Neural progenitor cell (in vitro differentiated cells): ENCODE measurements around the gene GFOD2. TPM values are rescaled to one million over a fixed set of nuclear protein-coding genes. Genes with fewer than 3 reads are reported as not detected.

Experiments
- DNase-seq: peaks from one replicate; pipeline ENCODE4 v3.0.0-alpha.2; 2016; ENCODE audit warnings: low spot score
- H2AFZ ChIP-seq: fragments of 200-600 bp; sonication (generic); replicated peaks from 2 replicates; pipeline ENCODE4 v1.6.1; 2016; ENCODE audit warnings: antibody characterized with exemption
- H3F3A ChIP-seq: fragments of 200-600 bp; sonication (generic); 2 replicates; pipeline ENCODE4 v1.6.1; 2016; ENCODE audit warnings: antibody characterized with exemption, low read depth
- H3K27ac ChIP-seq: fragments of 200-600 bp; sonication (generic); 2 replicates; pipeline ENCODE4 v1.5.1; 2016; ENCODE audit warnings: mild to moderate bottlenecking
- H3K27me3 ChIP-seq: fragments of 200-600 bp; sonication (generic); 2 replicates; pipeline ENCODE4 v1.6.1; 2016; ENCODE audit warnings: mild to moderate bottlenecking, moderate library complexity
- H3K36me3 ChIP-seq: fragments of 200-600 bp; sonication (generic); 2 replicates; pipeline ENCODE4 v1.5.1; 2016
- H3K4me1 ChIP-seq: fragments of 200-600 bp; sonication (generic); 2 replicates; pipeline ENCODE4 v1.6.1; 2016; ENCODE audit warnings: mixed run types
- H3K4me2 ChIP-seq: fragments of 200-600 bp; sonication (generic); 2 replicates; pipeline ENCODE4 v1.6.1; 2016
- H3K4me3 ChIP-seq: fragments of 200-600 bp; sonication (generic); 2 replicates; pipeline ENCODE4 v1.5.1; 2016
- H3K79me2 ChIP-seq: fragments of 200-600 bp; sonication (generic); 2 replicates; pipeline ENCODE4 v1.6.1; 2016; ENCODE audit warnings: low read depth
- H3K9ac ChIP-seq: fragments of 200-600 bp; sonication (generic); 2 replicates; pipeline ENCODE4 v1.6.1; 2016
- H3K9me3 ChIP-seq: fragments of 200-600 bp; sonication (generic); 2 replicates; pipeline ENCODE4 v1.5.1; 2016; ENCODE audit warnings: low read depth
- H4K20me1 ChIP-seq: fragments of 200-600 bp; sonication (generic); 2 replicates; pipeline ENCODE4 v1.6.1; 2016; ENCODE audit warnings: low read depth
- H3K27ac Mint-ChIP-seq: 3 replicates; pipeline ENCODE4 v1.8.0; 2021; ENCODE audit warnings: mixed read lengths
- H3K27me3 Mint-ChIP-seq: 2 replicates; pipeline ENCODE4 v1.8.0; 2022; ENCODE audit warnings: low read depth, mild to moderate bottlenecking, inconsistent platforms, moderate library complexity, mixed read lengths; ENCODE audit not compliant: insufficient read depth
- H3K36me3 Mint-ChIP-seq: 3 replicates; pipeline ENCODE4 v1.8.0; 2021; ENCODE audit warnings: mixed read lengths
- H3K4me1 Mint-ChIP-seq: 3 replicates; pipeline ENCODE4 v1.8.0; 2021; ENCODE audit warnings: mixed read lengths
- H3K4me3 Mint-ChIP-seq: 3 replicates; pipeline ENCODE4 v1.8.0; 2021; ENCODE audit warnings: mild to moderate bottlenecking, moderate library complexity, mixed read lengths
- H3K9me3 Mint-ChIP-seq: 3 replicates; pipeline ENCODE4 v1.8.0; 2020; ENCODE audit warnings: mixed read lengths
- EZH2 ChIP-seq: fragments of 200-600 bp; sonication (generic); IDR thresholded peaks from 2 replicates; pipeline ENCODE4 v1.6.1; 2017; ENCODE audit warnings: antibody characterized with exemption, mild to moderate bottlenecking, moderate library complexity
- EZH2phosphoT487 ChIP-seq: fragments of 200-600 bp; sonication (generic); IDR thresholded peaks from 2 replicates; pipeline ENCODE4 v1.6.1; 2017; ENCODE audit warnings: antibody characterized with exemption
- total RNA-seq: library from RNA; depleted of rRNA; stranded (reverse); fragments of >200 nt; gene quantifications from 2 replicates; pipeline ENCODE4 v1.2.3, GENCODE V29; 2015; ENCODE audit warnings: low replicate concordance
- TF ChIP-seq, protein P1 (sequence below): fragments of 200-600 bp; sonication (generic); IDR thresholded peaks from 2 replicates; pipeline ENCODE4 v1.5.1; 2017; ENCODE audit warnings: antibody characterized with exemption, mild to moderate bottlenecking

Gene GFOD2
- total RNA-seq, 1 donor from 2014 or later: 13.2 TPM

DNA sequence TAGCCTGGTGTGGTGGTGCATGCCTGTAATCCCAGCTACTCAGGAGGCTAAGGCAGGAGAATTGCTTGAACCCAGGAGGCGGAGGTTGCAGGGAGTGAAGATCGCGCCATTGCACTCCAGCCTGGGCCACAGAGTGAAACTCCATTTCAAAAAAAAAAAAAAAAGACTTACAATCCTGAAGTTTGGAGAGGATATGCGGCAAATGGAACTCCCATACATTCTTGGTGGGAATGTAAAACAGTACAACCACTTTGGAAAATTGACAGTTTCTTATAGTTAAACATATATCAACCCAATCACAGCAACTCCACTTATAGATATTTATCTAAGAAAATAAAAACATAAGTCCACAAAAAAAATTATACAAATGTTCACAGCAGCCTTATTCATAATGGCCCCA lies 11.9 kb downstream of the GFOD2 start:
- Histone ChIP-seq H3K4me1 (no peaks in the 10 kb centered on the region), H3K9me3 (no peaks in the 10 kb centered on the region), H3K9ac (no peak overlapping the region), H3K4me3 (no peak overlapping the region), H4K20me1 (peaks cover 29% of the 10 kb centered on the region), H3K79me2 (peaks cover 71% of the 10 kb centered on the region), H3F3A (no peaks in the 10 kb centered on the region), H3K27ac (no peak overlapping the region), H3K27me3 (no peaks in the 10 kb centered on the region), H3K36me3 (no peaks in the 10 kb centered on the region), H3K4me2 (no peak overlapping the region), H2AFZ (no peak overlapping the region)
- H3K4me1 Mint-ChIP-seq: no peaks in the 10 kb centered on the region
- H3K27ac Mint-ChIP-seq: no peak overlapping the region
- no peaks in the 10 kb centered on the region for H3K9me3 Mint-ChIP-seq
- no peak overlapping the region for H3K4me3 Mint-ChIP-seq
- H3K36me3 Mint-ChIP-seq: peaks cover 16% of the 10 kb centered on the region
- no peak for DNase-seq
- no peak for TF ChIP-seq EZH2
- TF ChIP-seq, protein P1, sequence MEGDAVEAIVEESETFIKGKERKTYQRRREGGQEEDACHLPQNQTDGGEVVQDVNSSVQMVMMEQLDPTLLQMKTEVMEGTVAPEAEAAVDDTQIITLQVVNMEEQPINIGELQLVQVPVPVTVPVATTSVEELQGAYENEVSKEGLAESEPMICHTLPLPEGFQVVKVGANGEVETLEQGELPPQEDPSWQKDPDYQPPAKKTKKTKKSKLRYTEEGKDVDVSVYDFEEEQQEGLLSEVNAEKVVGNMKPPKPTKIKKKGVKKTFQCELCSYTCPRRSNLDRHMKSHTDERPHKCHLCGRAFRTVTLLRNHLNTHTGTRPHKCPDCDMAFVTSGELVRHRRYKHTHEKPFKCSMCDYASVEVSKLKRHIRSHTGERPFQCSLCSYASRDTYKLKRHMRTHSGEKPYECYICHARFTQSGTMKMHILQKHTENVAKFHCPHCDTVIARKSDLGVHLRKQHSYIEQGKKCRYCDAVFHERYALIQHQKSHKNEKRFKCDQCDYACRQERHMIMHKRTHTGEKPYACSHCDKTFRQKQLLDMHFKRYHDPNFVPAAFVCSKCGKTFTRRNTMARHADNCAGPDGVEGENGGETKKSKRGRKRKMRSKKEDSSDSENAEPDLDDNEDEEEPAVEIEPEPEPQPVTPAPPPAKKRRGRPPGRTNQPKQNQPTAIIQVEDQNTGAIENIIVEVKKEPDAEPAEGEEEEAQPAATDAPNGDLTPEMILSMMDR: no peak
- no peak for TF ChIP-seq EZH2phosphoT487
- H3K27me3 Mint-ChIP-seq: no peaks in the 10 kb centered on the region

DNA sequence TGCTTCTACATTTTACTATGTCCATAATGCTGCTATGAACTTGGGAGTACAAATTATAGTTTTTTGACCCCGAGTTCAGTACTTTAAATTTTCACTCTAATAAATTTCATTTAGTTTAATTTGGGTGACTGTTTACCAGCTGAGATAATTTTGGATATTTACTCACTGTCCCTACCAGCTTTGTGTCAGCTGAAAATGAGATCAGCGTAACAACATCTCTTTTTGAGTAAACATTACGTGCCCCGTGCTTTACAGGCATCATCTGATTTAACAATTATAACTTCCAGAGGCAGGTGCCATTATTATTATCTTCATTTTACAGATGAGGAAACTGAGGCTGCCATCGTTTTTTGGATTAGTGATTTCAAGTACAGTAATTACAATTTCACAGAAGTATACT lies 15.0 kb downstream of the GFOD2 start:
- Histone ChIP-seq H3K27me3 (no peaks in the 10 kb centered on the region), H3K4me1 (no peaks in the 10 kb centered on the region), H2AFZ (no peak overlapping the region), H3K27ac (no peak overlapping the region), H3K9ac (no peak overlapping the region), H3K4me3 (no peak overlapping the region), H3K79me2 (peaks cover 86% of the 10 kb centered on the region), H4K20me1 (peaks cover 30% of the 10 kb centered on the region), H3K9me3 (no peaks in the 10 kb centered on the region), H3F3A (no peaks in the 10 kb centered on the region), H3K4me2 (no peak overlapping the region), H3K36me3 (no peaks in the 10 kb centered on the region)
- no peak overlapping the region for H3K27ac Mint-ChIP-seq
- H3K4me3 Mint-ChIP-seq: no peak overlapping the region
- no peak for DNase-seq
- H3K36me3 Mint-ChIP-seq: peaks cover 7% of the 10 kb centered on the region
- no peaks in the 10 kb centered on the region for H3K27me3 Mint-ChIP-seq
- H3K9me3 Mint-ChIP-seq: no peaks in the 10 kb centered on the region
- peaks cover 7% of the 10 kb centered on the region for H3K4me1 Mint-ChIP-seq
- TF ChIP-seq EZH2 (no peak), EZH2phosphoT487 (no peak)
- TF ChIP-seq, protein P1: no peak

DNA sequence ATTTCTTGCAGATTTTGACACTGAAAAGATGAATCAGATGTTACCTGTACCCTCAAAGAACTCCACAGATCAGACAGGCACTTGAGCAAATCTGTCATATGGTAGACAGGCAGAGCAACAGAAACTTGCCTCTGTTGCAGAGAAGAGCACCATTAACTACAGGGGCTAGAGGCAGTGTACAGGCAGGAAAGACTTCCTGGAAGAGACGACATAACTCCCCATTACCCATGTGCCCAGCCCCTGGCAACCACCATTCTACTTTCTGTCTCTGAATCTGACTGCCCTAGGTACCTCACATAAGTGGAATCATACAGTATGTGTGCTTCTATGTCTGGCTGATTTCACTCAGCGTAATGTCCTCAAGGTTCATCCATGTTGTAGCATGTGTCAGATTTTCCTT lies 15.5 kb downstream of the GFOD2 start:
- H3K79me2 ChIP-seq: peaks cover 82% of the 10 kb centered on the region
- no peak overlapping the region for H3K4me3 ChIP-seq
- TF ChIP-seq EZH2 (no peak), EZH2phosphoT487 (no peak)
- TF ChIP-seq, protein P1: no peak
- Mint-ChIP-seq H3K36me3 (peaks cover 9% of the 10 kb centered on the region), H3K9me3 (peaks cover 2% of the 10 kb centered on the region), H3K4me1 (peaks cover 7% of the 10 kb centered on the region), H3K27ac (no peak overlapping the region), H3K4me3 (no peak overlapping the region), H3K27me3 (no peaks in the 10 kb centered on the region)
- H3K9ac ChIP-seq: no peak overlapping the region
- H3K4me2 ChIP-seq: no peak overlapping the region
- H3K4me1 ChIP-seq: no peaks in the 10 kb centered on the region
- H3K9me3 ChIP-seq: no peaks in the 10 kb centered on the region
- no peaks in the 10 kb centered on the region for H3K27me3 ChIP-seq
- H2AFZ ChIP-seq: no peak overlapping the region
- no peaks in the 10 kb centered on the region for H3F3A ChIP-seq
- no peaks in the 10 kb centered on the region for H3K36me3 ChIP-seq
- H4K20me1 ChIP-seq: peaks cover 26% of the 10 kb centered on the region
- no peak overlapping the region for H3K27ac ChIP-seq
- DNase-seq: no peak
